Forelimb muscle (tissue), 1 donor: ENCODE measurements around the gene IRF5. TPM values are rescaled to one million over a fixed set of nuclear protein-coding genes. Genes with fewer than 3 reads are reported as not detected.
"Not testable (repeated sequence)": the region's sequence is repeated elsewhere in the genome, so short reads cannot be mapped to it uniquely, and the experiment has no call there.

Source experiments
- DNase-seq: peaks from one replicate; pipeline ENCODE4 v3.0.0-alpha.2; 2013; ENCODE audit warnings: low read depth
- polyA plus RNA-seq: library from polyadenylated mRNA; unstranded; fragments of 120-200 nt; gene quantifications from one replicate; pipeline ENCODE4 v1.2.1, GENCODE V29; 2013; ENCODE audit not compliant: insufficient read length

Gene IRF5
- polyA plus RNA-seq, 1 donor, result 3.2 TPM

DNA sequence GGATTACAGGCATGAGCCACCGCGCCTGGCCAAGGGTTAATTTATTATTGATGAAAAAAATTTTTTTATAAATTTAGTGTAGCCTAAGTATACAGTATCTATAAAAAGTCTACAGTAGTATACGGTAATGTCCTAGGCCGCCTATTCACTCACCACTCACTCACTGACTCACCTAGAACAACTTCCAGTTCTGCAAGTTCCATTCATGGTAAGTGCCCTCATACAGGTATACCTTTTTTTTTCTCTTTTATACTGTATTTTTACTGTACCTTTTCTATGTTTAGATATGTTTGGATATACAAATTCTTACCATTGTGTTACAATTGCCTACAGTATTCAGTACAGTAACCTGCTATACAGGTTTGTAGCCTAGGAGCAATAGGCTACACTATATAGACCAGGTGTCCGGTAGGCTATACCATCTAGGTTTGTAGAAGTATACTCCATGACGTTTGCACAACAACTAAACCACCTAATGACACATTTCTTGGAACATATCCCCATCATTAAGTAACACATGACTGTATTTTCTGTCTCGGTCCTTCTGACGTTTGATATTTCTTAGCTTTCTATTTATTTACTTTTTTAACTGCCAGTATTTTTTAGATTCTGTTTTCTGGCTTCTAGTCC is 23.4 kb downstream of the IRF5 start:
- DNase-seq, result no peak

DNA sequence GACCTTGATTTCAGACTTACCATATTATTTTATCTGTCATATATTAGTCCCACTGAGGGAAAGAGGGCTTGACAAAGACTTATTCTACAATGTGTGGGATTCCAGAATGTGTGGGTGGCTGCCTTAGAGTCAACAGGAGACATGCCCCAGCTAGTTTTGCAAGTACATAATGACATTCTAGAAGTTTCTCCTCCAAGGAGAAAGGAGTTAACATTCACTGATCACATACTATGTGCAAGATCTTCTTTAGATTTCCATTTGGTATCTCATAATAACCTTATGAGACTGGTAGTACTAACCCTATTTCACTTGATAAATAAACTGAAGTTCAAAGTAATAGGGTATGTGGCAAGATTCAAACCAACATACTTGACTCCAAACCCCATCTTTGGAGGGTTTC is 25.2 kb downstream of the IRF5 start:
- DNase-seq, result no peak

DNA sequence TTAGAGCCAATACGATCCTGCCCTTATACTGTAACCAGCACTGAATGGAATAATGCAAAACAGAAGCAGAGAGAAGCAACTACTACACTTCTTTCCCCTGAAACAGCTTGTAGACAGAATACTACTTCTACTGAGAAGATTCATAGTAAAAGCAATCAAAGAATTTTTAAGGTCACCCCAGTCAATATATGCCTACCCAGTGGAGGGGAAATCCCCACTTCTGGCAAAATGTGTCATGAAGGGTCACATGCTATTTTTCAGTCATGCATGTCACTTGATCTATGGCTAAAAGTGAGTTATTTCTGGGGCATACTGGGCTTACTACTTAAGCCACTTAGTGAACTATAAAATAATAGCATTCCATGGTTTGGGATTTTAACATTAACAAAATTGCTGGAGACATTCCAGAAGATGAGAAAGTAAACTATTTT is 25.6 kb downstream of the IRF5 start:
- no peak for DNase-seq

DNA sequence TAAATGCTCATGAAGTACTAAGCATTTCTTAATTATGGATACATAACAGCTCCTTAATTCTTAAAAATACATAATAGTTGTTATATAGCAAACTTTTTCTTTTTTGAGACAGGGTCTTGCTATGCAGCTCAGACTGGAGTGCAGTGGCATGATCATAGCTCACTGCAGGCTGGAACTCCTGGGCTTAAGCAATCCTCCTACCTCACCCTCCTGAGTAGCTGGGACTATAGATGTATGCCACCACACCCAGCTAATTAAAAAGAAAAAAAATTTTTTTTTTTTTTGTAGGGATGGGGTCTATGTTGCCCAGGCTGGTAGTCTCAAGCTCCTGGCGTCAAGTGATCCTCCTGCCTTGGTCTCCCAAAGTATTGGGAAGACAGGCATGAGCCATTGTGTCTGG is 30.9 kb downstream of the IRF5 start:
- DNase-seq, result no peak

DNA sequence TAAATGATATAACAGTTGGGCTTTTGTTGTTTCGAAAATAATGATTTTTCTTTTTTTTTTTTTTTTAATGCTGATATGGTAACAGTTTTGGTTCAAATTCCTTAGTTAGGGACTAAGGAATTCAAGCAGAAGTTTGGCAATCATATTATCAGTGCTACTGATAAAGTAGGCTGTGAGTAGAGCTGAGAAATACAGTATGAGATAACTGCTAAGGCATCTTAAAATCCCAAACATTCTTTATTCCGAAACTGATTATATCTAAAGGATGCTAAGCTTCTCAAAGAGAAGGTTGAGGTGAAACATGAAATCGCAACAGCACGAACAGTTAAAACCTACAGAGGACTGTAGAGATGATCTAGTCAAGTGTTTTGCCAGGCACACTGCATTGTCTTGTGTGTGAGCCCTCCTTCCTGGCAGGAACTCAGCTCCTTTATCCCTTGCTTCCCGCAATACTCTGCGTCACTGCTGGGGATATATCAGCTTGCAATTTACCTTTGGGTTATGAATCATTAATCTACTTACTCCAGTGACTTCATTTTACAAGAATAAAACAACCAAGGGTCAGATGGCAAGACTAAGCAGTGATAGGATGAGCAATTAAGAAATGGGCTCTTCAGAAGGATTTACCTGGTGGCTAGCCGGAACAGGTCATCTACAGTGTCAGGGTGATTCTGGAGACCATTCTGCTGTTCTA is 36.7 kb downstream of the IRF5 start:
- DNase-seq, result no peak

DNA sequence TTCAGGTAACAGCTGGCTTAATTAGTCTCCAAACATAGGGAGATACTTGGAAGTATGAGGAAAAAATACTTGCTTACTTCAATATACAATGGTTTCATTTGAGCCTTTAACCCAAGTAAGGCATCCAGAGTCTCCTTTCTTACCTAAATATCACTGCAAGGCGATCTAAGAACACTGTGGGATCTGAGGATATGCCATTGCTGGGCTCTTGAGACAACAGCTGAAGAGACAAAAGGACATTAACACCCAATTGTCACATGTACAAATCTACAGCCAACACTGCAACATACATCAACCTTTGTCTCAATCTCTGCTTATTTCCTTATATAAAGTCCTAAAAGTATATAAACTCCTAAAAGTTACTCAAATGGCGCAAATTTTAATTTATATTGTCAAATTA is 44.4 kb downstream of the IRF5 start:
- no peak for DNase-seq

DNA sequence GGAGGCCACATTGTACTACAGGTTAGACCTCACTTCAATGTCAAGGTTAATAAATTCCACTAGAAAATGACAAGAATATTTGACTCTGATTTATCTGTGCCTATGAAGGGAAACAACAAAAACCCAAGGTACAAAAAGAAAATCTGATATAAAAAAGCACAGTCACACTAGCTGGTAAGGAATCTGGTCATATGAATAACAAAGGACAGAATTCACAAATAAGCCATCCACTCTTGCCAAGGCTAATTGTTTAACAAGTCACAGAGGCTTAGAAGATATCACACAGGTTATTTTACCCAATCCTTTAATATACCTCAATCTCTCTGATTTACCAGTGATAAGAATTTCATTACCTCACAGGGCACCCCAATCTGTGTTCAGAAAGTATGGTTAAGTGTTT is 47.9 kb downstream of the IRF5 start:
- DNase-seq, result no peak

DNA sequence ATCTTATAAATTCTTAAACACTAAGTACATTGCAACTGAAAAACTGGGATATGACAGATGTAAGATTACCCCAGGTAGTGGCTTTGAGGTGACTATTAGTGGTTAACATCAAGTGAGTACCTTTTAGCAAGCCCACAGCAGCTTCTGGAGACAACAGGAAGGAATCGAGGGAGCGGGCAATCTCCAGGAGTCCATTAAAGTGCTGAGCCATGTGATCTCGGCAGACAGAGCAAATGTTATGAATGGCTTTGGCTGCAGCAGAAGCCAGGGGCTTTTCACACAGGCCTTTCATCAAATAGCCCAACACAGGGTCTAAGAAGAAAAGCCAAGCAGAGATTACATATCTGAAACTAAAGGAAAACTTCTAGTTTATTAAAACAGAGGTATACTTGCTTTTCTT is 48.9 kb downstream of the IRF5 start:
- no peak for DNase-seq

DNA sequence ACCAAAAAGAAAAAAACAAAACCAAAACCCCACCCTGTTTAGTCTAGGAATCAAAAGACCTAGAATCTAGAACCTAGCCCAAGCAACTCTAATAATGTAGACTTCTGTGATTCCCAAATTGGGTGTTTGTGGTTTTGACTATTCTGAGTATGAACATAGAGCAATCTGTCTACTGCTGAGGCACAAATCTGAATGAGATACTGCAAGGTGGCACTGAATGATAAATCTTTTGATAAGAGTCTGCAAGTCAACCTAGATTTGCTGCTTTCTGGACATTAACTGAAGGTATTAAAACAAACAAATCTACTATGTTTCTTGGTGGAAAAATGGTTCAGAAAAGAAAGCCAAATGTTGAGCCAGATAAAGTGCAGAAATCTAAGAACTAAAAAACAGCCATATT is 50.6 kb downstream of the IRF5 start:
- DNase-seq, result no peak

DNA sequence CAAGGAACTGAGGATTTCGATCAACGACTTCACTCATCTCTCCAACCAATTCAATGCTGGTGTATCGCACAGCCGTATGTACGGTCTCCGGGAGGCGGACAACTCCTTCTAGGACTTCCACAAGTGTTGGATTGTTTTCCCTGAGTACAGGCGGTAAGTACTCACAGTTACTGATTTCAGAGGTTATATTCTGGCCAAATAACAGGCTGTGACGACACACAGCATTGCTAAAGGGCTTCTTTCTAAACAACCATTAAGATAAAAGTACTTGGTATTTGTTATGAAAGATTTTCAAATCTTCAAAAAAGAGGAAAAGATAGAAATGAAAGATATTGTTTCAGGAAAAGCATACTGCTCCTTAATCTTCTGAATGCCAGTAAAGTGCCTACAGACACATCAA is 52.2 kb downstream of the IRF5 start:
- no peak for DNase-seq

DNA sequence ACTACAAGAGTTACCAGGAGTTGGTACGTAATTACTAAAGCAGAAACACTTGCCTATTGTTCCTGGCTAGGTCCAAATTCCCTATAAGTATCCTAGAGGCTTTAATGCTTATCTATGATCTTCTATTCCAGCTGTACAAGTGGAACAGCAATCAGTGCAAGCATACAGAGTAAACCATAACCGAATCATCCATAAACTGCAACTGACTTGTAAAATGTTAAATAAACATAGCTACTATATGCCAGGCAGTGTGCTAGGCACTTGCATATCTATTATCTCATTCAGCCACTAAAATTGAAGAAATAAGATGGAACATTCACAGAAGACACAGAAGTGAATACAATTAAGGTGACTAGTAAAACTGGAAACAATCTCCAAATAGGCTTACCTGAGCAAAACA is 55.7 kb downstream of the IRF5 start:
- DNase-seq, result no peak

DNA sequence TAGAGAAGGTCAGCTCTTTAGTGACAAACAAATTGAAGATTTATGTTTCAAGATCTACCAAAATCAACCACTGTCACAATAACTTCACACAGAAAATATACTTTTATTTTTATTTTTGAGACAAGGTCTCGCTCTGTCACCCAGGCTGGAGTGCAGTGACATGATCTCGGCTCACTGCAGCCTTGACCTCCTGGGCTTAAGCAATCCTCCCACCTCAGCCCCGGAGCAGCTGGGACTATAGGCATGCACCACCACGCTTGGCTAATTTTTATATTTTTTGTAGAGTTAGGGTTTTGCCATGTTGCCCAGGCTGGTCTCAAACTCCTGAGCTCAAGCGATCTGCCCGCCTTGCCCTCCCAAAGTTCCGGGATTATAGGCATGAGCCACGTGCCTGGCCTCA is 56.8 kb downstream of the IRF5 start:
- not testable (repeated sequence) for DNase-seq

DNA sequence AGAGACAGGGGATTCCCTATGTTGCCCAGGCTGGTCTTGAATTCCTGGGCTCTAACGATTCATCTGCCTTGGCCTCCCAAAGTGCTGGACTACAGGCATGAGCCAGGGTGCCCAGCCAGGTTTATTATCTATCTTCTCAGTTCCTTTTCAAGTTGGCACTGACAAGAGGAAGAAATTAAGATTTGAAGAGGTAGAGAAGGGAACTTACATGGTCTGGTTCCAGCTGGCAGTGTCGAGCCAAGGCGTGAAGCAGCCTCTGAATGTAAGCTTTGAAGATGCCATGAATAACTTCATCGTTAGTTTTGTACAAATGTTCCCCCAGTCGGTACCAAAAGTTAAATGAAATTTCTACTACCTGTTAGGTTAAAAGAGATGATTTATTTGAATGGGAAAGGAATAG is 59.5 kb downstream of the IRF5 start:
- no peak for DNase-seq

Other genes with a start within 250 kb of the IRF5 start
- gene CALU, start 198.6 kb upstream of the IRF5 start, polyA plus RNA-seq, result 233 TPM
- gene OPN1SW, start 162.1 kb upstream of the IRF5 start, polyA plus RNA-seq, result 2.0 TPM
- 22.9 TPM for gene CCDC136, start 146.0 kb upstream of the IRF5 start, polyA plus RNA-seq
- gene FLNC, start 107.5 kb upstream of the IRF5 start, polyA plus RNA-seq, result 642 TPM
- 132 TPM for gene ATP6V1F, start 75.1 kb upstream of the IRF5 start, polyA plus RNA-seq
- gene KCP, start 27.2 kb upstream of the IRF5 start, polyA plus RNA-seq, result 1.9 TPM
- gene TNPO3, start 117.2 kb downstream of the IRF5 start, polyA plus RNA-seq, result 30.5 TPM
- 39.6 TPM for gene TSPAN33, start 206.8 kb downstream of the IRF5 start, polyA plus RNA-seq